NCI-H345 treated with DMSO at 0.1 percent for 48 hours (cell line): ENCODE results near the gene PNPLA5.
"Not testable (repeated sequence)": the region's sequence is repeated elsewhere in the genome, so short reads cannot be mapped to it uniquely, and the experiment has no call there.

ENCODE experiments used
- DNase-seq: peaks from one replicate; lab custom pipeline; 2025; ENCODE audit not compliant: unreplicated experiment; lab: John Stamatoyannopoulos, UW

Gene PNPLA5

GRCh38 chr22:43891360-43892182 is at the start of gene PNPLA5:
Gene PNPLA5 (minus strand): TSS chr22:43892013. CDS start chr22:43891880, 133 bp downstream.
- DNase-seq = no peak

- no peak for DNase-seq
Observed at GRCh38 chr22:43941449-43941848, 49.6 kb upstream of the PNPLA5 start.

- no peak for DNase-seq
Observed at GRCh38 chr22:43931771-43932170, 40.0 kb upstream of the PNPLA5 start.

- no peak for DNase-seq
Observed at GRCh38 chr22:43928908-43929307, 37.1 kb upstream of the PNPLA5 start.

- DNase-seq = no peak
Observed at GRCh38 chr22:43928468-43928867, 36.7 kb upstream of the PNPLA5 start.

GRCh38 chr22:43926349-43926710 is 34.5 kb upstream of the PNPLA5 start:
- no peak for DNase-seq

- no peak for DNase-seq
Observed at GRCh38 chr22:43925433-43926348, 33.9 kb upstream of the PNPLA5 start.

GRCh38 chr22:43924877-43925276 is 33.1 kb upstream of the PNPLA5 start:
- no peak for DNase-seq

GRCh38 chr22:43923631-43924464 is 32.0 kb upstream of the PNPLA5 start, which contains the start of gene PNPLA3:
Gene PNPLA3 (plus strand): TSS chr22:43923805. CDS start chr22:43923912, 107 bp downstream.
- DNase-seq = peak; percentile 56

- DNase-seq = no peak
Observed at GRCh38 chr22:43923191-43923590, 31.4 kb upstream of the PNPLA5 start.

GRCh38 chr22:43922123-43922522 is 30.3 kb upstream of the PNPLA5 start:
- no peak for DNase-seq

GRCh38 chr22:43921370-43921769 is 29.6 kb upstream of the PNPLA5 start:
- DNase-seq = no peak

- DNase-seq = no peak
Observed at GRCh38 chr22:43919106-43919973, 27.5 kb upstream of the PNPLA5 start.

- no peak for DNase-seq
Observed at GRCh38 chr22:43917521-43917920, 25.7 kb upstream of the PNPLA5 start.

GRCh38 chr22:43911351-43911750 is 19.5 kb upstream of the PNPLA5 start:
- DNase-seq = no peak

- DNase-seq = no peak
Observed at GRCh38 chr22:43910178-43910695, 18.4 kb upstream of the PNPLA5 start.

GRCh38 chr22:43909708-43910107 is 17.9 kb upstream of the PNPLA5 start:
- DNase-seq = no peak

- DNase-seq = no peak
Observed at GRCh38 chr22:43905681-43906080, 13.9 kb upstream of the PNPLA5 start.

- DNase-seq = not testable (repeated sequence)
Observed at GRCh38 chr22:43904412-43904811, 12.6 kb upstream of the PNPLA5 start.

GRCh38 chr22:43903033-43903432 is 11.2 kb upstream of the PNPLA5 start:
- DNase-seq = not testable (repeated sequence)
